GM18861 (cell line): Measurements from ENCODE around the gene SLC10A3.

Experiments used
- ATAC-seq: cut with Tn5 transposase; IDR thresholded peaks from one replicate; pipeline ENCODE4 v1.9.1; 2021; ENCODE audit not compliant: unreplicated experiment

SLC10A3 gene

DNA sequence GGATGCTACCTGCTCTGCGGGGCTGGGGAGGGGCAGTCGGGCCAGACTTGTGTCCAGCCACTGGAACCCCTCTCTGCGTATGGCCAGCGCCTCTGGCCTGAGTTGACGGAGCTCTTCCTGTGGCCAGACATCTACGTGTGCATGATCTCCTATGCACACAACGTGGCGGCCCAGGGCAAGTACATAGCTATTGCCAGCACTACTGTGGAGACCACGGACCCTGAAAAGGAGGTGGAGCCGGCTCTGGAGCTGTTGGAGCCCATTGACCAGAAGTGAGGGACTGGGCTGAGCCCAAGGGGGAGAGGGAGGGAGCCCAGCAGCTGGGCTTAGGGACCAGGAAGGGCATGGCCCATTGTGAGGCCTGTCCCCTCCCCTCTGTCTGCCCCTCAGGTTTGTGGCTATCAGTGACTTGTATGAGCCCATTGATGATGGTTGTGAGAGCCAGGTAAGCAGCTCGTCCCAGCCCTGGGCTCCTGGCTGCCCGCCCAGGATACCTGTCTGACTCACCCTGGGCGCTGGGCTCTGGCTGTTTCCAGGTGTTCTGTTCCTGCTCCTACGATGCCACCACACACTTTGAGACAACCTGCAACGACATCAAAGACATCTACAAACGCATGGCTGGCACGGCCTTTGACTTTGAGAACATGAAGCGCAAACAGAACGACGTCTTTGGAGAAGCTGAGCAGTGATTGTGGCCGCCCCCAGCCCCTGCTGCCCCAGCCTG lies 48.3 kb downstream of the SLC10A3 start:
- no peak for ATAC-seq

DNA sequence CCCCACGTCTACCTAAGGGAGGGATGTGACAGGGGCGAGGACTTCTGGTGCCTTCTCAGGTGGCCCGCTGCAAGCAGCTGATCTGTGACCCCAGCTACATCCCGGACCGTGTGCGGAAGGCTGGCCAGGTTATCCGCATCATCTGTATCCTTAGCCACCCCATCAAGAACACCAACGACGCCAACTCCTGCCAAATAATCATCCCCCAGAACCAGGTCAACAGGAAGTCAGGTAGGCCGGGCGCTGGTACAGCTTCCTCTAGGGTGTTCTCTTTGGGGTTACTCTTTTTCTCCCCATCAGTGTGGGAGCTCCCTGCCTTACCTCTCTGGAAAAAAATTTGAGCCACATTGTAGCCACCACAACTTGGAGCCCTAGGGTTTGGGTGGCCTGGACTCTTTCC lies 48.9 kb downstream of the SLC10A3 start:
- no peak for ATAC-seq

DNA sequence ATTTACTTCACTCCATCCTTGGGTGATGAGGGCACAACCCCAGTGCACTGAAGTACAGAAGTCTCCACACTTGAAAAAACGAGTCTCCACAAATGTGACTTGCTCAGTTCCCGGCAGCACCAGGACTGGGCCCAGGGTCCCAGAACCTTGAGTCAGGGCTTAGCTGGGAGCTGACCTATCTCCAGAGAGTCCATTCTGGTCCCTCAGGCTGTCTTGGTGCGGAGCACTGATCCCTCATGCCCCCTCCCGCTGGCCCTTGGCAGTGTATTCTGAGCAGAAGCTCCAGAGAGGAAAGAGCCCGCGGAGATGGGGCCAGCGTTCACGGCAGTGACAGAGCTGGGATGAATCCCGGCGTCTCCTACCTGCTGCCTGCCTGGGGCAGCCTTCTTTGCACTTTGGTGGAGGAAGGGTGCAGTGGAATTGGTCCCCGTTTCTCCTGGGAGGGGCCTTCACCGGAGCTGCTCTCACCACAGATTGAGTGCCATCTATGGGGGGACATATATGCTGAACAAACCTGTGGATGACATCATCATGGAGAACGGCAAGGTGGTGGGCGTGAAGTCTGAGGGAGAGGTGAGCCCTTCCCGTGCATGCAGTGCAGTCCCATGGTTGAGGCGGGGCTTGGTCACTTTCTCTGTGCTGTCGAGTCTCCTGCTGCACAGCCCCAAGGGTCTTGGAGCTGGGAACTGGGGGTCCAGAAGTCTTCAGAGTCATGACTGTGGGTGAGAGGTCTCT lies 49.6 kb downstream of the SLC10A3 start:
- no peak for ATAC-seq

DNA sequence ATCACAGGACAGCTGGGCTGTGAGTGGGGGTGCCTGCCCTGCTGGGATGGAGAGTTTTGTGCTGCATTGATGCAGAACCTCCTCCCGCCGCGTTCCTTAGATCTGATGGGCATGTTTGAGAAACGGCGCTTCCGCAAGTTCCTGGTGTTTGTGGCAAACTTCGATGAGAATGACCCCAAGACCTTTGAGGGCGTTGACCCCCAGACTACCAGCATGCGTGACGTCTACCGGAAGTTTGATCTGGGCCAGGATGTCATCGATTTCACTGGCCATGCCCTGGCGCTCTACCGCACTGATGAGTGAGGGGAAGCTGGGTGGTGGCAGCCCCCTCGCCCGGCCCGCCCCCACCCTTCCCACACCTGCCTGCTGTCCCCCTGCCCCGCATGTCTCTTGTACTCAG lies 50.6 kb downstream of the SLC10A3 start:
- no peak for ATAC-seq

DNA sequence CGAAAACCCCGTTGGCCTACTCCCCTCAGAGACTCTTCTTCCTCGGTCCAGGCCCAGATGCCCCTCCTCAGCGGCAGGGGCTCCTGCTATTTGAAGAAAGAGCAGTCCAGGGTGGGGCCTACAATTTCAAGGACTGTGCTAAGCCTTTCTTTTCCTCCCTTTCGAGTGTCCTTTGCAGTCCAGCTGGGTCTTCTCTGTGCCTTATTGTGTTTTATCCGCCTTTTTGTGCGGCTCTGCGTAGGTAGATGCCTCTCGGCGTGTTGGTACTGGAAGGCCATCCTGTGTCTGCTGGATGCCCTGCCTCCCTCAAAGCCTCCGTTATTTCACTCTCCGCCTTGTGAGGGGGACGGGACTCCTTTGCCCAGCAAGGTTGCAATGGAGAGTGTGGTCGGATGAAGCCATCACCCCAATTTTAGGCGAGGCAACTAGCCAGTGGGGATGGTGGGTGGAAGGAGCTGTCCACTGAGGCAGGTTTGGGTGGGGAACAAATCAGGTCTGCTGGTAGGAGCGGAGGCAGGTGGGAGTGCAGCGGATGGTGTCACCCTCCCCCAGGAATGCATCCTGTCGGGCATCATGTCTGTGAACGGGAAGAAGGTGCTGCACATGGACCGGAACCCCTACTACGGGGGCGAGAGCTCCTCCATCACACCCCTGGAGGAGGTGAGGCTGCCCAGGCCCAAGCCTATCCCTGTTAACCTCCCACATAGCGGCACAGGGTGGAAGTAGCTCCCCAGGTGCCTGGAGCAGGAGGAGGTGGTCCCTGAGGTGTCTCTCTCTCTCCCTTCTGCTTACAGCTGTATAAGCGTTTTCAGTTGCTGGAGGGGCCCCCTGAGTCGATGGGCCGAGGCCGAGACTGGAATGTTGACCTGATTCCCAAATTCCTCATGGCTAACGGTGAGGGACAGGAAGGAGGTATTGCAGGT lies 52.2 kb downstream of the SLC10A3 start:
- ATAC-seq: no peak
